ENCODE measurements around the gene ARSH.

GRCh38 chrX:3052860-3053259 lies 46.5 kb downstream of the ARSH start:
- TF ChIP-seq CTBP1 (IDR thresholded peaks at IDR 0.05; ENCODE audit: borderline replicate concordance) (no peak), HDGF (IDR thresholded peaks at IDR 0.05; ENCODE audit: borderline replicate concordance) (no peak), FOXK2 (IDR thresholded peaks at IDR 0.05) (no peak), TARDBP (IDR thresholded peaks at IDR 0.05) (no peak)
